Ishikawa (cell line): ENCODE results near the gene HHAT.

Experiments
- CEBPB ChIP-seq: IDR thresholded peaks from 2 replicates; pipeline ENCODE4 v1.6.1; 2012
- CREB1 ChIP-seq: IDR thresholded peaks from 2 replicates; pipeline ENCODE4 v1.6.1; 2012; ENCODE audit warnings: low read depth
- EGR1 ChIP-seq: IDR thresholded peaks from 2 replicates; pipeline ENCODE4 v1.6.1; 2012
- EP300 ChIP-seq: IDR thresholded peaks from 2 replicates; pipeline ENCODE4 v1.6.1; 2012; ENCODE audit warnings: borderline replicate concordance
- FOXM1 ChIP-seq: IDR thresholded peaks from 2 replicates; pipeline ENCODE4 v1.6.1; 2012; ENCODE audit warnings: low read depth, borderline replicate concordance
- MAX ChIP-seq: IDR thresholded peaks from 2 replicates; pipeline ENCODE4 v1.6.1; 2012
- NFIC ChIP-seq: IDR thresholded peaks from 2 replicates; pipeline ENCODE4 v1.6.1; 2012
- RAD21 ChIP-seq: IDR thresholded peaks from 2 replicates; pipeline ENCODE4 v1.6.1; 2012; ENCODE audit warnings: low read depth
- REST ChIP-seq: IDR thresholded peaks from 2 replicates; pipeline ENCODE4 v1.6.1; 2012; ENCODE audit warnings: low read depth, mild to moderate bottlenecking
- TAF1 ChIP-seq: IDR thresholded peaks from 2 replicates; pipeline ENCODE4 v1.6.1; 2012; ENCODE audit warnings: low read depth, mild to moderate bottlenecking
- TCF12 ChIP-seq: IDR thresholded peaks from 2 replicates; pipeline ENCODE4 v1.6.1; 2012; ENCODE audit warnings: low read depth
- TEAD4 ChIP-seq: IDR thresholded peaks from 2 replicates; pipeline ENCODE4 v1.6.1; 2012
- USF1 ChIP-seq: IDR thresholded peaks from 2 replicates; pipeline ENCODE4 v1.6.1; 2012
- YY1 ChIP-seq: IDR thresholded peaks from 2 replicates; pipeline ENCODE4 v1.6.1; 2012; ENCODE audit warnings: low read depth
- ZBTB7A ChIP-seq: IDR thresholded peaks from 2 replicates; pipeline ENCODE4 v1.6.1; 2012; ENCODE audit warnings: low read depth

HHAT gene

GRCh38 chr1:210633140-210633539 lies 304.4 kb downstream of the HHAT start:
- TF ChIP-seq USF1 (no peak), RAD21 (no peak), CREB1 (no peak), MAX (no peak), YY1 (no peak), EGR1 (no peak), TAF1 (no peak), CEBPB (no peak), ZBTB7A (no peak), NFIC (no peak), REST (no peak), EP300 (no peak), FOXM1 (no peak), TEAD4 (no peak), TCF12 (no peak)

- no peak for TF ChIP-seq REST
- no peak for TF ChIP-seq CEBPB
- TF ChIP-seq YY1: no peak
- TF ChIP-seq USF1: no peak
- no peak for TF ChIP-seq FOXM1
- no peak for TF ChIP-seq EP300
- TF ChIP-seq CREB1: no peak
- TF ChIP-seq MAX: no peak
- no peak for TF ChIP-seq NFIC
Observed at GRCh38 chr1:210633636-210634035, 304.9 kb downstream of the HHAT start.

- TF ChIP-seq CEBPB (no peak), NFIC (no peak), TAF1 (no peak), TCF12 (no peak), RAD21 (no peak), TEAD4 (no peak), USF1 (no peak), FOXM1 (no peak), ZBTB7A (no peak), EP300 (no peak)
Observed at GRCh38 chr1:210635108-210635507, 306.4 kb downstream of the HHAT start.

- TF ChIP-seq RAD21 (no peak), EP300 (no peak), MAX (no peak), REST (no peak), EGR1 (no peak), YY1 (no peak), ZBTB7A (no peak), CREB1 (no peak), CEBPB (no peak), TCF12 (no peak), NFIC (no peak), TEAD4 (no peak), USF1 (no peak), FOXM1 (no peak), TAF1 (no peak)
Observed at GRCh38 chr1:210641582-210641981, 312.9 kb downstream of the HHAT start.
